ENCODE data around the gene TATDN3. TPM values are rescaled to one million over a fixed set of nuclear protein-coding genes. Genes with fewer than 3 reads are reported as not detected.

The TATDN3 gene
- polyA plus RNA-seq, 1 experiment: 4.6 TPM

GRCh38 chr1:212864201-212864600 is 72.5 kb downstream of the TATDN3 start:
- H3K36me3 ChIP-seq (ENCODE audit: control insufficient read depth, insufficient read depth, low read length): peaks cover 1% of the 10 kb centered on the region; the same call in 1 of the 2 replicates
- no peak overlapping the region for H3K4me3 ChIP-seq (ENCODE audit: low read depth, low read length)
- H3K27me3 ChIP-seq (ENCODE audit: control insufficient read depth, insufficient read depth, low read length): no peaks in the 10 kb centered on the region
- no peak for DNase-seq (ENCODE audit: low read depth)
- TF ChIP-seq CTCF (IDR thresholded peaks at IDR 0.05; ENCODE audit: insufficient read depth, low read depth, low read length): no peak
- CTCF ChIA-PET: no interaction called here
- POLR2A ChIA-PET: no interaction called here

Small RNA genes within 50 kb of the gene (small RNA-seq; reads per million reads assigned to genes)
- gene AC104333.1 (ENCODE audit: insufficient read length, low read depth, low replicate concordance): not detected
- not detected for gene AC104333.2 (ENCODE audit: insufficient read length, low read depth, low replicate concordance)

Other genes with a start within 250 kb of the TATDN3 start
- gene ATF3, start 183.1 kb upstream of the TATDN3 start, polyA plus RNA-seq (2011; rRNA removed): 4.5 and 5.6 TPM in 2 replicates
- gene BATF3, start 92.1 kb upstream of the TATDN3 start, polyA plus RNA-seq (2011; rRNA removed): 1.5 and 1.7 TPM in 2 replicates
- gene NSL1, start 117 bp upstream of the TATDN3 start, polyA plus RNA-seq (2011; rRNA removed): 16.4 and 22.7 TPM in 2 replicates
- not detected in 2 replicates for gene SPATA45, start 55.8 kb downstream of the TATDN3 start, polyA plus RNA-seq (2011; rRNA removed)
- 0.88 and 1.4 TPM in 2 replicates for gene FLVCR1, start 66.4 kb downstream of the TATDN3 start, polyA plus RNA-seq (2011; rRNA removed)
- 0.04 and 0.12 TPM in 2 replicates for gene VASH2, start 158.6 kb downstream of the TATDN3 start, polyA plus RNA-seq (2011; rRNA removed)
- 13.3 and 23.2 TPM in 2 replicates for gene ANGEL2, start 224.0 kb downstream of the TATDN3 start, polyA plus RNA-seq (2011; rRNA removed)

All from BJ (cell line).